ENCODE results near the gene MAP4. TPM values are rescaled to one million over a fixed set of nuclear protein-coding genes. Genes with fewer than 3 reads are reported as not detected.
"Not testable (repeated sequence)": the region's sequence is repeated elsewhere in the genome, so short reads cannot be mapped to it uniquely, and the experiment has no call there.

The MAP4 gene
- total RNA-seq, 1 experiment from 2014 or later, result 108 TPM

- H3K9me3 ChIP-seq (ENCODE audit: low read length), result no peaks in the 10 kb centered on the region
- peaks cover 26% of the 10 kb centered on the region for H3K4me1 ChIP-seq (ENCODE audit: insufficient read depth, low read length)
- DNase-seq (peak; percentile 53), ATAC-seq (peak; percentile 44)
- no peaks in the 10 kb centered on the region for H3K9me2 ChIP-seq (replicated peaks; ENCODE audit: low read length)
- no peaks in the 10 kb centered on the region for H3K27me3 ChIP-seq (ENCODE audit: low read length)
- CTCF ChIA-PET, result no interaction called here
- intact Hi-C loops (cut with micrococcal nuclease), result no loop called here
- peak overlapping the region; percentile 5; the same call in 1 of the 2 replicates for H3K4me3 ChIP-seq (ENCODE audit: low read length)
- POLR2A ChIA-PET (ENCODE audit: unreplicated experiment), result no interaction called here
- H3K79me2 ChIP-seq (ENCODE audit: low read length), result peaks cover 86% of the 10 kb centered on the region
- peaks cover 5% of the 10 kb centered on the region; the same call in 1 of the 2 replicates for H3K36me3 ChIP-seq (ENCODE audit: low read depth, low read length)
- peak overlapping the region; percentile 41 for H3K4me2 ChIP-seq (ENCODE audit: low read length)
- H3K27ac ChIP-seq (ENCODE audit: low read length), result peak overlapping the region; percentile 37
- TF ChIP-seq, protein P1, sequence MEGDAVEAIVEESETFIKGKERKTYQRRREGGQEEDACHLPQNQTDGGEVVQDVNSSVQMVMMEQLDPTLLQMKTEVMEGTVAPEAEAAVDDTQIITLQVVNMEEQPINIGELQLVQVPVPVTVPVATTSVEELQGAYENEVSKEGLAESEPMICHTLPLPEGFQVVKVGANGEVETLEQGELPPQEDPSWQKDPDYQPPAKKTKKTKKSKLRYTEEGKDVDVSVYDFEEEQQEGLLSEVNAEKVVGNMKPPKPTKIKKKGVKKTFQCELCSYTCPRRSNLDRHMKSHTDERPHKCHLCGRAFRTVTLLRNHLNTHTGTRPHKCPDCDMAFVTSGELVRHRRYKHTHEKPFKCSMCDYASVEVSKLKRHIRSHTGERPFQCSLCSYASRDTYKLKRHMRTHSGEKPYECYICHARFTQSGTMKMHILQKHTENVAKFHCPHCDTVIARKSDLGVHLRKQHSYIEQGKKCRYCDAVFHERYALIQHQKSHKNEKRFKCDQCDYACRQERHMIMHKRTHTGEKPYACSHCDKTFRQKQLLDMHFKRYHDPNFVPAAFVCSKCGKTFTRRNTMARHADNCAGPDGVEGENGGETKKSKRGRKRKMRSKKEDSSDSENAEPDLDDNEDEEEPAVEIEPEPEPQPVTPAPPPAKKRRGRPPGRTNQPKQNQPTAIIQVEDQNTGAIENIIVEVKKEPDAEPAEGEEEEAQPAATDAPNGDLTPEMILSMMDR (conservative IDR thresholded peaks at IDR 0.05; ENCODE audit: low read depth, low read length), result no peak
- TF ChIP-seq EZH2 (IDR thresholded peaks at IDR 0.05; ENCODE audit: low read length, unreplicated experiment), result no peak
- TF ChIP-seq EZH2phosphoT487 (IDR thresholded peaks at IDR 0.05; ENCODE audit: borderline replicate concordance, low read length), result no peak
- H3F3A ChIP-seq (ENCODE audit: low read length, unreplicated experiment), result no peaks in the 10 kb centered on the region
- no peak overlapping the region for H3K9ac ChIP-seq (ENCODE audit: low read length)
- peaks cover 48% of the 10 kb centered on the region for H4K20me1 ChIP-seq (ENCODE audit: low read length)
- no peak overlapping the region for H2AFZ ChIP-seq (ENCODE audit: low read length)
- BruUV-seq (replicated peaks), result no TSS peak
Measured at GRCh38 chr3:48064292-48064829, 48.1 kb upstream of the MAP4 start.

DNA sequence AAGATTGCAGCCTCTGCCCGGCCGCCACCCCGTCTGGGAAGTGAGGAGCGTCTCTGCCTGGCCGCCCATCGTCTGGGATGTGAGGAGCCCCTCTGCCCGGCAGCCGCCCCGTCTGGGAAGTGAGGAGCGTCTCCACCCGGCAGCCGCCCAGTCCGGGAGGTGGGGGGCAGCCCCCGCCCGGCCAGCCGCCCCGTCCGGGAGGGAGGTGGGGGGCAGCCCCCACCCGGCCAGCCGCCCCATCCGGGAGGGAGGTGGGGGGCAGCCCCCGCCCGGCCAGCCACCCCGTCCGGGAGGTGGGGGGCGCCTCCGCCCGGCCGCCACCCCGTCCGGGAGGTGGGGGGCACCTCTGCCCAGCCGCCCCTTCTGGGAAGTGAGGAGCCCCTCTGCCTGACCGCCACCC lies 45.4 kb upstream of the MAP4 start:
- H3K9ac ChIP-seq (ENCODE audit: low read length); H3F3A ChIP-seq (ENCODE audit: low read length, unreplicated experiment); H3K36me3 ChIP-seq (ENCODE audit: low read depth, low read length); intact Hi-C loops (cut with micrococcal nuclease); BruUV-seq (replicated peaks); CTCF ChIA-PET; H3K27me3 ChIP-seq (ENCODE audit: low read length); POLR2A ChIA-PET (ENCODE audit: unreplicated experiment); DNase-seq; H3K4me3 ChIP-seq (ENCODE audit: low read length); ATAC-seq; H3K4me2 ChIP-seq (ENCODE audit: low read length); H3K27ac ChIP-seq (ENCODE audit: low read length); H3K9me2 ChIP-seq (replicated peaks; ENCODE audit: low read length); H2AFZ ChIP-seq (ENCODE audit: low read length); H3K9me3 ChIP-seq (ENCODE audit: low read length): not testable (repeated sequence)
- Histone ChIP-seq H3K79me2 (ENCODE audit: low read length) (peaks cover 77% of the 10 kb centered on the region), H3K4me1 (ENCODE audit: insufficient read depth, low read length) (peaks cover 26% of the 10 kb centered on the region), H4K20me1 (ENCODE audit: low read length) (peaks cover 34% of the 10 kb centered on the region)

DNA sequence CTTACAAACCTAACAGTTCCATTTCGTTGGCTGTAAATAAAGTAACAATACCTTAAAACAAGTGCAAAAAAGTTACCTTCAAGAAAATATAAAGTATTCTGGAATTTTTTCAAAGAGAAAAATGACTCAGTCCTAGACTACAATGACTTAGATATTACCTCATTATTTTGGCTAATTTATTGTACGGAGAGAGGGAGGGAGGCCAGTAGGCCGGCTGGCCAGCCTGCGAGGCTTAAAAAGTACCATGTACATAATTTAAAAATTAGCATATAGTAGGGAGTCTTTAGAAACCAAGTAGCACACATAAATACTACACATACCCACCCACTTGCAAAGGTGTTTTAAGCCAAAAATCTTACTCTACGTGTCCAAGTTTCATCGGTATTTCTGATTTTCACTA lies 41.9 kb upstream of the MAP4 start:
- no peak overlapping the region for H3K9ac ChIP-seq (ENCODE audit: low read length)
- ChIA-PET CTCF (no interaction called here), POLR2A (ENCODE audit: unreplicated experiment) (no interaction called here)
- DNase-seq, result no peak
- H3K4me3 ChIP-seq (ENCODE audit: low read length), result no peak overlapping the region
- H3K9me2 ChIP-seq (replicated peaks; ENCODE audit: low read length), result no peaks in the 10 kb centered on the region
- H3K36me3 ChIP-seq (ENCODE audit: low read depth, low read length), result no peaks in the 10 kb centered on the region; the same call in 1 of the 2 replicates
- H3K79me2 ChIP-seq (ENCODE audit: low read length), result peaks cover 61% of the 10 kb centered on the region
- no peaks in the 10 kb centered on the region for H3K9me3 ChIP-seq (ENCODE audit: low read length)
- no peaks in the 10 kb centered on the region for H3F3A ChIP-seq (ENCODE audit: low read length, unreplicated experiment)
- H3K27me3 ChIP-seq (ENCODE audit: low read length), result no peaks in the 10 kb centered on the region
- H3K27ac ChIP-seq (ENCODE audit: low read length), result no peak overlapping the region
- TF ChIP-seq, protein P1 (conservative IDR thresholded peaks at IDR 0.05; ENCODE audit: low read depth, low read length), result no peak
- TF ChIP-seq EZH2phosphoT487 (IDR thresholded peaks at IDR 0.05; ENCODE audit: borderline replicate concordance, low read length) (no peak), EZH2 (IDR thresholded peaks at IDR 0.05; ENCODE audit: low read length, unreplicated experiment) (no peak)
- intact Hi-C loops (cut with micrococcal nuclease), result no loop called here
- H3K4me1 ChIP-seq (ENCODE audit: insufficient read depth, low read length), result no peaks in the 10 kb centered on the region
- no peak overlapping the region for H3K4me2 ChIP-seq (ENCODE audit: low read length)
- H4K20me1 ChIP-seq (ENCODE audit: low read length), result peaks cover under 1% of the 10 kb centered on the region
- no TSS peak for BruUV-seq (replicated peaks)
- peak; percentile 46; the same call in 1 of the 2 replicates for ATAC-seq
- no peak overlapping the region for H2AFZ ChIP-seq (ENCODE audit: low read length)

All from PC-3 (cell line).